ENCODE data around the gene MGMT.

MGMT gene

DNA sequence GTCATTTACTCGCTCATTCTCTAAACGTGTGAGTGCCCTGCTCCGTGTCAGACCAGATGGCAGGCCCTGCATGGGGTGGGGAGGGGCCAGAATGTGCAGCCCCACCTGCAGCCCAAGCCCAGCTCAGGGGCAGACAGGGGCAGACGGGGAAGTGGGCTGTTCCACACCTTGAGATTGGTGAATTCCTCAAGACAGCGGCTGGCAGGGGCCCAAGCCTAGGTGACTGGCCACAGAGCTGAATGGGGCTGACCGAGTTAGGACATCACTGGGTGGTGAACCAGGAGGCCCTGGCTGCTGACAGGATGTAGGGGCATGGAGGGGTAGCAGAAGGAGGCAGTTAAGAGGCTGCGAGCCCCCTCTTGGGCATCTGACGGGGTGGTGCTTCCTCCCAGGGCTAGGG lies 79.1 kb downstream of the MGMT start:
- no peak for DNase-seq

DNA sequence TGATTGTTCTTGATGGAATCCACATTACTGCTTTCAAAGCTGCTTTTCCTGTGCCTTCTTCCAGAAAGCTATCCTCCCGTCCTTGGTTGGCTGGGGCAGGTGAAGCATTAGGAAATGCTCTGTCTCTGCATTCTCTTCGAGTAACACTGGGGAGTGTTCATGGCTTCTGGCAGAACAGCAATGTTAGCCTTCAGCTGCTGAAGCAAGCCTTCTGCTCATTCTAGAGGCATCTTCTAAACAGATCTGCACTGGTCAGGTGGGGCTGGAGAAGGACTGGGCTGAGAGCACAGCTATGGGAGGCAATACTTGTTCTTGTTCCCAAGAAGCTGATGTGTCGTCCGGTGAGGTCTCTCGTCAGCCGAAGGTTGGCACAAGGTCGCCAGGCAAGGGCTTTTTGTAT lies 80.6 kb downstream of the MGMT start:
- no peak for DNase-seq

DNA sequence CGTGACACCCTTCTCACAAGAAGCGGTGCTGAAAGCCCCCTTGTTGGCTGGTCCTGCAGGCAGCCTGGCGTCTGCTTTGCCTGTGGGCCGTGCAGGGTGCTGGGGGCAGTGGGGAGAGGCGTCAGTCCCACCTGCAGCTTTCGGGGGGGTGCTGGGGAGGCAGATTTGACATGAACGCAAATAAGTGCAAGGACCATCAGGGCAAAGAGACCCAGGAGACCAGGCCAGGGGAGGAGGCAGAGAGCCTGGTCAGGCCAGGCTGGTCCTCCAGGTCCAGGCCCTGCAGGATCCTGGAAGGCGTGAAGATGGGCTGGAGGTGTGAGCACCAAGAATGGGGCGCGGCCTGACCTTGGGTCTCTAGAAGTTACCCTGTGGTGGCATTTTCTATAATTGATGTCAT lies 81.6 kb downstream of the MGMT start:
- DNase-seq: no peak

DNA sequence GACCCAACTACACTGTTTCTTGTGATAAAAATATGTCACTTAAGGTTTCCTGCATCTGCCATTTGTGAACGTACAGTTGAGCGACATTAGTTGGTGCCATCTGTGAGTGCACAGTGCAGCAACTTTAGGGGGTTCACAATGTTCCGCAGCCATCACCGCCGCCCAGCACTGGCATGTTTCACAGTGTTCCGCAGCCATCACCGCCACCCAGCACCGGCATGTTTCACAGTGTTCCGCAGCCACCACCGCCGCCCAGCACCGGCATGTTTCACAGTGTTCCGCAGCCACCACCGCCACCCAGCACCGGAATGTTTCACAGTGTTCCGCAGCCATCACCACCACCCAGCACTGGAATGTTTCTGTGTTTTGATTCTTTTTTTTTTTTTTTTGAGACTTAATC lies 83.0 kb downstream of the MGMT start:
- no peak for DNase-seq

- no peak for DNase-seq
These were observed 83.6 kb downstream of the MGMT start for GRCh38 chr10:129550658-129551057.

- DNase-seq: no peak
These were observed 85.1 kb downstream of the MGMT start for GRCh38 chr10:129552119-129552518.

GRCh38 chr10:129553928-129554327 lies 86.9 kb downstream of the MGMT start:
- no peak for DNase-seq

GRCh38 chr10:129556316-129556715 lies 89.3 kb downstream of the MGMT start:
- no peak for DNase-seq

DNA sequence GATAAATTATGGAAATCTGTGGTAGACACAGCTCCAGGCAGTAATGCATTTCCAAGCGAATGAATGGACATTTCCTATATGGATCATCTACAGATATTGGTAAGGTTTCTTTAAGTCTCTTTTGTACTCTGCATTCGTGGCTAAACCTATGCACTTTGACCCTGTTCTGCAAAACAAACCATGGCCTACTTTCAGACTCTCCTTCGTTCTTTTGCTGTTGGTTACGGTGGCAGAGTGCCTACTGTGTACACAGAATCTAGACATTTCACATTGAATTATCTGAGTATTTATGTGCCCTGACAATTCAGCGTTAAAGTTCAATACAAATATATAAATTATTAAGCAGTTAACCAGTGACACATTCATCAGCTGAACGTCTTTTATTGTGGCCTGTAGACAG lies 93.3 kb downstream of the MGMT start:
- no peak for DNase-seq

- DNase-seq: no peak
These were observed 95.4 kb downstream of the MGMT start for GRCh38 chr10:129562487-129562886.

DNA sequence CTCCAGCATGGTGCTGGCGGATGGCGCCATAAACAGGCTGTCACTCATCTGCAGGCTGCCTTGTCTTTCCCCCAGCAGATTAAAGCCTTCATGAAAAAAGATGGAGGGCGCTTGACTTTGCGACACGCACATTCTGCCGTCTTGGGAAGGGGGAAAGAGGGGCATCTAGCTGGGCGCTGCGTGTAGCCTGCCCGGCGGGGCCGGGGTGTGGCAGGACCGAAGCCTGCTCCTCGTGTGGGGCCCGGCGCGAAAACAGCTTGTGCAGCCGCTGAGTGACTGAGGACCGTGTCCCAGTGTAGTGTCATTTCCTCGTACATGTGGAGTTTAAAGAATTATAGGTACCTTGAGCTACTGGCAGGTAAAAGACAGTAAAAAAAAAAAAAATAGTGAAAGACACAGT lies 97.9 kb downstream of the MGMT start:
- no peak for DNase-seq

- no peak for DNase-seq
These were observed 101.7 kb downstream of the MGMT start for GRCh38 chr10:129568583-129569344.

- no peak for DNase-seq
These were observed 103.1 kb downstream of the MGMT start for GRCh38 chr10:129570185-129570584.

- no peak for DNase-seq
These were observed 112.2 kb downstream of the MGMT start for GRCh38 chr10:129579228-129579627.

DNA sequence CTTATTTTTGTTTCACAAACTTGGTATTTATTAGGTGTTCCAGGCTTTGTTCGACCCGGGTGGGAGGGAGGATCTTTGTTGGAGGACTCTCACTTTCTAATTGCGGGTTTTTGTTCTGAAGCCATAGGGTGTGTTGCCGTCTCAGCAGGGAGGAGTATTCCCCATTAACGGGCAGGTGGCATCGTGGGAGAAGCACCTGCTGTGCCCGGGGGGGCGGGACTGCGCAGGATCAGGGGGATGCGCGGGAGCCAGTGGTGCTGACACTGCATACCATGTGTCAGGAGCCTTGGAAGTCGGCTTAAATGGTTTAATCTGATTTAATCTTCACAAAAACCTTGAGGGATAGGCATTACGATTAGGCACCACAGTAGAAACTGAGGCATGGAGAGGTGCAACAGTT lies 113.0 kb downstream of the MGMT start:
- no peak for DNase-seq

GRCh38 chr10:129580901-129581300 lies 113.9 kb downstream of the MGMT start:
- DNase-seq: no peak

DNA sequence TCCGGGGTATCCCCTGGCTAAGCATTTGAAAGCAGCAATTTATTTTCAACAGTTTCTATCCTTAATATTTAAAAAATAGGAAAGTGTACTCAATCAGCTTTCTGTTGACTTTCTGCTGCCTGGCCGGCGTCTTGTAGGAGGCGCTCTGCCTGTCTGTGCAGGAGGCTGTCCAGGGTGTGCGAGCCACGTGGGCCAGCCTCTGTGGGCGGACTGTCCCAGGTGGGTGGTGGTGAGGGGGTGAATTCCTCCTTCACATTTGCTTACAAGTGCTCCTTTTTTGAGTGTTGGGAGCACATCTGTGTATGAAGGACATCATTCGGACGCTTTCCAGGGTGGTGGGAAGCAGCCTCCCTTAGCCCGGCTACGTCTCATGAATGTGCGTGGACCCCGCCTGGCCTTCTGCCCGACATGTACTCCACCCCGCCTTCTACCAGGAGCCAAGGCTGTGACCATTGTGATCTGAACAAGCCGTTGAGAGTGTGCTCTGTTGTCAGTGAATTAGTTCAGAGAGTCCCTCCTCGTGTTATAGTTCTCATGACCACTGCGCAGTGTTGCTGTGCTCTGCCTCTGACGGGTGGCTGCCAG lies 114.9 kb downstream of the MGMT start:
- DNase-seq: no peak

- DNase-seq: no peak
These were observed 116.8 kb downstream of the MGMT start for GRCh38 chr10:129583831-129584230.

GRCh38 chr10:129586898-129587443 lies 119.9 kb downstream of the MGMT start:
- no peak for DNase-seq

- DNase-seq: no peak
These were observed 122.5 kb downstream of the MGMT start for GRCh38 chr10:129589546-129589945.

DNA sequence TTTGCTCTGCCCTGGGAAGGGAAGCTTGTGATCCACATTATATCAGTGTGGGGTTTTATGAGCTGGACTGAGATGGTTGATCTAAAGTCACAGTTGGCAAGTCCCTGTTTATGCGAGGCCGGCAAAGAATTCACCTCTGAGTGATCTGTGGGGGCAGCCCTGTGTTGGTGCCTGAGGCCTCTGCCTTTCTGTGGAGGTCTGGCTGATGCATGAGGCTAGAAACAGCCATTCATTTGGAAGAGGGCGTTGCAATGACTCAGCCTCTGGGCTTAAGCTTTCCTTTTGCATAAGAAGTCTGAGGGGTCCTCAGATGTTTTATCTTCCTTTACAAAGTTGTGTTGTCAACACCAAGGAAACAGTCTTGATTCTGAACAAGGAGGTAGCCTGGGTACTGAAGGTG lies 126.9 kb downstream of the MGMT start:
- DNase-seq: no peak

DNA sequence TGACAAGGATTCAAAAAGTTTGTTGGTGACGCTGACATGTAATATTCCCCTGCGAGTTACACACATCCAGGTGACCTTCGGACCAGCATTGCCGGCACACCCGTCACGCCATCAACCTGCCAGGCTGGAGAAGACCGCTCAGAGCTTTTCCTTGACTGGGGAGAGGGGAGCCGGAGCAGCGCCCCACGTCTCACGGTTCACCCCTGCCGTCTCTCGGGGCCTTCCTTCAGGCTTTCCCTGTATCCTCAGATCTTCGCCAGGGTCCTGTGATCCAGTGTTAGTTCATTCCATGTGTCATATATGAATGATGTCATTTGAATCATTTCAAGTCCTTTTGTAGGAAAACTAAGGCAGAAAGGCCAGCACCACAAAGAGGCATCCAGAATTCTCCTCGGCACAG lies 127.8 kb downstream of the MGMT start:
- DNase-seq: no peak

GRCh38 chr10:129598413-129598812 lies 131.4 kb downstream of the MGMT start:
- no peak for DNase-seq

DNA sequence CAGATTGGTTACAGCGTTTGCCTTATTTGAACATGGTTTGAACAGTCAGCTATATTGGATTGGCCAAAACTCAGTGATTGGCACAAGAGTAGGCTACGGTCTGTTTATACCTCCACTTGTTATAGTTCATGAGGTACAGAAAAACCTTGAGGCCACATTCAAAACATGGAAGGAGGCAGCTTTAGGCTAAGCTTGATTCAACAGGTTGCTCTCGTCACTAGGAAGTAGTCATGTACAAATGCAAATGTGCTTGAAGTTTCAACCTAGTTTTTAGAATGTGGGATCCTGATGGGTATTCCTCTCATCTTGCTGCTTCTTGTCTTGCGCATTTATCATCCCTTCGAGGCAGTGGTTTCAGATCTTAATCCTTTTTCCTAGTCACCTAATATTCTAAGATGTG lies 132.1 kb downstream of the MGMT start:
- DNase-seq: no peak

DNA sequence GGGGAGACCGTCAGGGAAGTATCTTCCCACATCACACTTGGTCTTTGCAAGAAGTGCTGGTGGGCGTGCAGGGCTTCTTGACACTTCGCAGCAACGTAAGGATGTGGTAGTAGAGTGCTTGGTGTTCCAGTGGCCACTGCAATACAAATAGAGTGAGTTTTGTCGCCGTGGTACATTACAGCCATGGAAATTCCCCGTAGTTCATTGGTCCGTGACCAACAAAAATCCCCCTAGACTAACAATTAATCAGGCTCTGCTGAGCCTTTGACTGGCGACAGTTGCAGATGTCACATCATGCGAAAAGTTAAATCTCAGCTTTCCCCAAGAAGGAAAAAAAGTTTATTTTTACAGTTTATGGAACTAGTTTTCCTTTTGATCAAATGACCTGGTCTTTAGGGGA lies 134.7 kb downstream of the MGMT start:
- no peak for DNase-seq

Data from NCI-H2029 (cell line).